SK-N-SH (cell line): ENCODE data around the gene GIPC2.

Experiments
- CTCF ChIP-seq: fragments of 200-600 bp; sonication (generic); IDR thresholded peaks from 2 replicates; pipeline ENCODE4 v1.6.1; 2017; ENCODE audit warnings: antibody characterized with exemption, mild to moderate bottlenecking, moderate library complexity
- EP300 ChIP-seq, 2 experiments: IDR thresholded peaks; 2 replicates each; pipeline versions ENCODE4 v1.4.0 to v1.6.1; 2012; ENCODE audit warnings: borderline replicate concordance in 1 of 2, low read depth in 1 of 2, low read length in 1 of 2
- EZH2phosphoT487 ChIP-seq: fragments of 200-600 bp; sonication (generic); IDR thresholded peaks from 2 replicates; pipeline ENCODE4 v1.6.1; 2017; ENCODE audit warnings: low read depth, mixed run types, mild to moderate bottlenecking, antibody characterized with exemption, moderate library complexity, borderline replicate concordance
- FOSL2 ChIP-seq: IDR thresholded peaks from 2 replicates; pipeline ENCODE4 v1.4.0; 2012; ENCODE audit warnings: low read depth, mild to moderate bottlenecking, moderate library complexity, borderline replicate concordance
- GATA2 ChIP-seq: sonication (generic); formaldehyde crosslinking; IDR thresholded peaks from 2 replicates; pipeline ENCODE4 v1.5.0; 2020; ENCODE audit warnings: mild to moderate bottlenecking, missing genetic modification reagents
- RAD21 ChIP-seq: IDR thresholded peaks from 2 replicates; pipeline ENCODE4 v1.6.1; 2012; ENCODE audit warnings: mild to moderate bottlenecking, low read length
- REST ChIP-seq: IDR thresholded peaks from 2 replicates; pipeline ENCODE4 v1.6.1; 2012; ENCODE audit warnings: mild to moderate bottlenecking, low read depth, low read length, moderate library complexity
- TAF1 ChIP-seq: IDR thresholded peaks from 2 replicates; pipeline ENCODE4 v1.6.1; 2012; ENCODE audit warnings: low read depth, mild to moderate bottlenecking, low read length, moderate library complexity, borderline replicate concordance
- USF1 ChIP-seq: IDR thresholded peaks from 2 replicates; pipeline ENCODE4 v1.4.0; 2012; ENCODE audit warnings: low read depth, borderline replicate concordance

- TF ChIP-seq CTCF (no peak), FOSL2 (no peak), GATA2 (CRISPR knock-in tag) (no peak), RAD21 (no peak), TAF1 (no peak), REST (no peak), EZH2phosphoT487 (no peak), EP300 (IDR thresholded peaks at IDR 0.05; ENCODE audit: borderline replicate concordance in 1 of 2, low read depth in 1 of 2, low read length in 1 of 2) (no peak), USF1 (no peak)
These were observed 49.0 kb upstream of the GIPC2 start for GRCh38 chr1:77996734-77997133.
